Activated effector memory CD4-positive, alpha-beta T cell treated with anti-CD3 and anti-CD28 coated beads, Interleukin-2, amount 50 U/mL, for 16 hours (primary cell): ENCODE measurements around the gene HIC1.

Source experiments
- DNase-seq: peaks from one replicate; pipeline ENCODE4 v3.0.0-alpha.2; 2020

The HIC1 gene

DNA sequence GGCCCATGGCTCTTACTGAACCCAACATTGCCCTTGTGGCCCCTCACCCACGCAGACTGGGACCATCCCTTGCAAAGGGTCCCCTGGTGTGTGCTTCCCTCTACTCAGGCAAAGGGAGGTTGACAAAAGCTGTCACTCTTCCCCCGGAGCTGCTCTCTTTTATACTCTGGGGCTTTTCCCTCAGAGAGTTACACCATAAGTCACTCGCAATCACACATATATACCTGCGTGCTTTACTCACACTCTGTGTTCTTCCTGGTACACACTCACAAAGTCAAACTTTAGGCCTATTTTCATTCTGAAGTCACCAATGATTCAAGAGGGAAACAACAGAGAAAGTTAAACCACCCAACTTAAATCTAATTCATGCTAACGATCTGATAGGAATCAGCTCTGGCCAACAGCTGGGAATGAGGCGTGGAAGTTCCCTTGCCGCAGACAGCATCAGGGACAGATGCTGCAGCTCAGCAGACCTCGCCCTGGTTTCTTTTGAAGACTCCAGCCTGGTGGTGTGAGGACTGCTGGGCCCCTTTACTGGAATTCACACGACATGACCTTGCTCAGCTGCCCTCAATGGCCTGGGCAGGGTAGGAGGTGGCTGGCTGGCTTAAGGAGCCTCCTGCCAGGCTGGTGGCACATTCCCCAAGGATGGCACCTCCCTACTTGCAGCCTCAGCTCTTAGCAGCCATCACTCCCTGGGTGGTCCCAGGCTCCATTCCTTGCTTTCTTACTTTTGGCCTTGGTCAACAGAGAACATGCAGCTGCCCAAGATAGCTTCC is 27.3 kb downstream of the HIC1 start:
- no peak for DNase-seq

DNA sequence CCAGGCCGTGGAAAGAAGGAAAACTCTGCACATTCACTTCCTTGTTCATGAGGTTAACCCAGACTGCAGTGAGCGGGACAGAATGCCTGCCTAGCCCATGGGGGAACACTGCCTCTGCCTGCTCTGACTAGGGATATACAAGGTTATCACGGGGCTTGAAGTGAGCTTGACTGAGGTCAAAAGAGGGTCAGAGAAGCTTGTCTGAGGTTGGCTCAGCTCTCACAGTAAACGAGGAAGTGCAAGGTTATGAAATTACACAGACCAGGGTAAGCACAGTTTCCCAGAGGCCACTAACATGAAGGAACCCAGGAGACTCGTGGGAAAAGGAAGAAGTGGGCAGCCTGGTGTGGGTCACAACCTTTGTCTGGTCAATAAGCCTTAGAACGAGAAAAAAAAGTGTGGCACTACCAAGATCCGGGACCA is 28.7 kb downstream of the HIC1 start:
- DNase-seq, result no peak

DNA sequence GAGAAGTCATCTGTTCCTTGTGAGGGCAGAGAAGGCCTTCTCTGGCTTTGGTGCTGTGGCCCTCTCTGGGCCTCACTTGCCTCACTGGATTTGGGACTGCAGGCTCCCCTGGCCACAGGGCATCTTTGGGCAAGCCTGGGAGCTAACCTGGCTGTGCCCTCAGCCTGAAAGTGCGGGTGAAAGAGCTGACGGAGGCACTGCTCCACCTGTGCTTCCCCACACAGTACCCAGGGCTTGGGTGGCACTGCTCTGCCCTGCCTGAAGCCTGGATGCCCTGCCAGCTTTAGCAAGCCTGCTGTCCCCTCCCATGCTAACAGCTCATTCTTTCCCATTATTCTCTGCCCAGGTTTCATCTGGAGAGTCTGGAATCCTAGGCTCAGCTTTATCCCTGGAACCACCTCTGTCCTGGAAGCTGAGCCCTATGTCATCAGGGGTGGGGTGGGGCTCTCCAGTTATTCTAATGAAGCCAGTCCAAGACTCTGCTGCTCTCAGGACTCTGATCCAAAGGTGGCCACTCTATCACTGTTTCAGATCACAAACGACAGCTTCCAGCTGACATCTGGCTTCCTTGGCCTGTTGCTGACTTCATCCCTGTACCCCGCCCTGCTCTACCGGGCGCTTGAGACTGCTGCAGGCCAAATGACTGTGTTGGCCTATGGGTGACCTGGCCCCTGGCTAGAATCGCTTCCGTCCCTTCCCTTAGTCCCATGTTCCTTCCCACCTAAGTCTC is 29.3 kb downstream of the HIC1 start:
- no peak for DNase-seq

DNA sequence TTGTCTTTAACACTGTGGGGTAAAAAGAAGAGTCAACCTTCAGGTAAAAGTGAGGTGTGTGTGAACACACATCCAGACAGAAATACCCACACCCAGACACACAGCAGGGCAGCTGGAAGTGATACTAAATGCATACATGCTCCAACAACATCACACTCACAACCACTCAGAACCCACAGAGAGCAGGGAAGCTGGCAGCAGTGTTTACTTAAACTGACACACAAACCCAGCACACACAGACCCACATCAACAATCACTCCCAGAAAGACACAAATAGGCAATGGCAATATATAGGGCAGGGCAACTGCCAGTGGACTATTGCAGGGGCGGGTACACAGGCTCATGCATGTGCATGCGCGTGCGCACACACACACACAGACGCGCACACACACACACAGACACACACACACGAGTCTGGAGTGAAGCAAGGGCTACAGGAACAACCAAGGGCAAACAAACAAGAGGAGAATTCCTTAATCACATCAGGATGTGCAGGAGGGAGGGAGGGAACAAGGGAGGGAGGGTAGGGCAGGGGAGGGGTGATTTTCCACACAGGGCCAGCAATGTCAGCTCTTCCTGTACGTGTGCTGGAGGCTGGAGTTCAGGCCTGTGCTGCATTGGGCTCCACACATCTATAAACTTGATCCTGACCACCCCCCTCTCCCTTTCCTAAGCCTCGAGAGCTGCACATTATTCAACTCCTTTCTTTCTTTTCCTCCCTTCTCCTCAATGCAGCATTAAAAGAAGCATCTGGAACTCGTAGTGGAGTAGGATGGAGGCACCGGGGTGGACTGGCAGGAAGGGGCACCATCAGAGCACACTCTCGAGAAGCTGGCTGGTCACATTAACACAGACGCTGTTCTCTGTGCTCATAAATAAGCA is 30.1 kb downstream of the HIC1 start:
- DNase-seq, result no peak

DNA sequence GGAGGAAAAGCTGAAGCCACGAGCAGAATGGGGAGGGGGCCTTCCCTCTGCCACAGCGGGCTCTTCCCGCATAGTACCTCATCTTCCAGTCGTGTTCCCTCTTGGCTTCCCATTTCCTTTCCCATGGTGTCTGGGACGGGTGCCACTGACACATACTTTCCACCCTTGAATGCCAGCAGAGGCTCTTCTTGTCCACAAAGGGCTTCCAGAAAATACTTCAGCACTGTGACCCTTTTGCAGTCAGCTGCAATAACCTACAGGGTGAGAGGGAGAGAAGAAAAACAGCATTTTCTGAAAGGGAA is 30.7 kb downstream of the HIC1 start:
- no peak for DNase-seq

DNA sequence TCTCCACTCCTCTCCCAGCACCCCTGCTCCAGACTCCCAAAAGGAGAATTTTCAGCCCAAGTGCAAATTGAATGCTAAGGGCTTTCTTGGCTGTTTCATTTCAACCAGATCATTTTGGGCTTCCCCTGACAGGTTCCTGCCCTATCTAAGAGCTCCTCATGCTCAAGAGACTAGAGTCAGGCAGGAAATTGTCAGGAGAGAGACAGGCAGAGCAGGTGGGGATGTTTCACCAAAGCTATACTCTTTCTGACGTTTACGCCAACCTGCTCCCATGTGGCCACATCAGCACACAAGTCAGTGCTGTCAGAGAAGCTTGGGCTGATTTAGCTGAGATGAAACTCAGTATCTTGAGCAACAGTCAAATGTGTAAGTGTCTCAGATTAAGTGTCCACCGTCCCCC is 31.4 kb downstream of the HIC1 start:
- no peak for DNase-seq

DNA sequence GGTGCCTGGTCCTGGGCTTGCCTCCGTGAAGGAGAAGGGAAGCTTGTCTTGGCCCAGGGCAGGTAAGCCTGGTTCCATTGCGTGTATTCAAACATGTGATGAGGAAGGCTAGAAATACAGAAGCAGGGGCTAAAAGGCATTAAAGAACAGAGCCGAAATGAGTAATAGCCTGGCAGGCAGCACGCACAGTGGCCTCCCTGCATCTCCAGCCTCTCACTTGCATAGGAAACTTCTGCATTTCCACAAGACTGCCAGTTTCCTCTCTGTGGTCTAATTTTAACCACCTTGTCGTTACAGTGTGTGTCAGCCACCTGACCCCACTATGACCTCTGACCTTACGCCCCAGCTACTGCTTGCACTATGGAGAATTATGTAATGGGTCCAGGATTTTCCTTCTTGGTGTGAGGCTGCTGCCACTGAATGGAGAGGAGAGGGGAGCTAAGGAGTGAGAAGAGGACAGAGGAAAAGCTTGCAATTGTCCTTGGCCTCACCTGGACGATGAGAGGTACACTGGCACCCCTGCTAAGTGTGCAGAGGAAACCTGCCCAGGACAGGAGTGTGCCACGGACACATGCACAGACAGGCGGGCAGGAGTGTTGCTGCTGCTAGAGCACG is 32.8 kb downstream of the HIC1 start:
- DNase-seq, result peak; percentile 81

DNA sequence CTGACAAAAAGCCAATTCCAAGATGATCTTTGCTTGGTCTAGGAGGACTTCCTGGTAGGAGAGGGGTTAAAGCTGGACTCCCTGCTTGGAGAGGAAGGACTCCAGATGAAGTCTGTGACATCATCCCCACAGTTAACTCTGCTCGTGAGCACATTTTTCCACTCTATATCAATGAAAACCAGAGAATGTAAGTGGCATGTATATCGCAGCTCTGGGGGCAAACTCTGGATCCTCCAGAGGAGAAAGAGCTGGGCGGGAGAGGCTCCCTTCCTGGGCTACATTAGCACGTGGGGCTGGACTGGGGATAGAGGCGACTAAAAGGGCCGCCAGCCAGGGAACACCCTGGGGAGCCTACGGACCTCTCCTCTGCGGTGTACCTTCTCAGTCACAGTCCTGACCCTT is 34.1 kb downstream of the HIC1 start:
- no peak for DNase-seq

DNA sequence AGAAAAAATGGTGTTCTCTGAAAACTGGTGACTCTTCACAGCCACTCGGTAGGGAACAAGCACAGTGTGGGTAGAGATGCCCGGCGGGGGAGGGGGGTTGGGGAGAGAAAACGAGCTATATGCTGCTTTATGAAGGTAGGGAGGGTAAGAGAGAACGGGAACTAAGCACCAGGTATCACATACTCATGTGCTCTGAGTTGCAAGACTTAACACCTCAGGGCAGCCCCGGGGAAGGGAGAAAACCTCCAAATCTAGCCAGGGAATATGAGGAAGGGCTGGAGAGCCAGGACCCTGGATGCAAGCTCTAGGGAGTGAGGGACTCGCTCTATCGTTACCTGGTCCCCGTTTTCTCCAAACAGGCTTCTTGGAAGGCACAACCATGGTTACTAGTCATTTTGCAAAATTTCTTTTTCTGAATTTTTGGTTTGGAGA is 35.3 kb downstream of the HIC1 start:
- no peak for DNase-seq

DNA sequence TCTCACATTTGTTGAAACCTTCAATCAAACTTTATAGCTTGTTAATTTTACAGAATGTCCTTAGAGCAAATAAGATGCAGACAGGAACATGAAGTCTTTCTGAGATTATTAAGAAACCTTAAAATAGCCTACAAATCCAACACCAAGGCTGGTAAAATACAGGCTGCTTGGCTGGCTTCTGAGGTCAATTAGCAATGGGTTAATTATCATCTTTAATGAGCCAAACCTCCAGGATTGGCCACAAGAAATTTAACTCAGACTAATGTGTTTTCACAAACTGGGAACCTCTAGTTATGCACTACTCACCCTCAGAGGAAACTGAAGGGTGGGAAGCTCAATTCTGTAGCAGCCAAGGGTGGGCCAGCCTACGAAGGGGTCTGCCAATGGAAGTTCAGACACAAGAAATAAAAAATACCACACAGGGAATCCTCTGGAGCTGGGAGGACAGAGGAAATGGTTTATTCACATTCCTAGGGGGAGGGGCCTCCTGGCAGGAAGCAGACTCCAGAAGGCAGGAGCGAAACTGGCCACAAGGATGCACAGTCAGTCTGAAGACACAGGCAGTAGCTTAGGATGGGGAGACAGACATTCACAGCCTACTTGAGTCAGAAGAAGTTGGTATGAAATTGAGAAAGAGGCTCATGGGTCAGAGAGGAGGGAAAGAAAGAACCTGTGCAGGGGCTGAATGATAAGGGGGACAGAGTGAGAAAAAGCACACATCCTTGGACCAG is 36.1 kb downstream of the HIC1 start:
- DNase-seq, result no peak

DNA sequence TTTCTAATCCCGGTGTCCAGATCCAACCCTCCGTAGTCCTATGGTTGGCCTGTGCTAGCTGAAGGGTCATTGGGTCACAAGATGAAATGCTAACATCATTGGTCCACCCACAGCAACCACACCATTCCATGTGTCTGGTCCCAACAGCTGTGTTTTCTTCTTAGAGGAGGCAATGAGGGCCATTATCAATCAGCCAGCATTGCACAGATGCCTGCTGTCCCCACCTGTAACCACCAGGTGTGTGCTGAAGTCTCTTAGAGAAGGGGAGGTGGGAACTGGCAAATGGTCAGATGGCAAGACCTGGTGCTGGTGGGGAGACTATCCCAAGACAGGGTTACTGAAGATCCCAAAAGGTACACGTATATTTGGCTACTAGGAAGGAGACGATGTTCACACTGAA is 37.4 kb downstream of the HIC1 start:
- no peak for DNase-seq

DNA sequence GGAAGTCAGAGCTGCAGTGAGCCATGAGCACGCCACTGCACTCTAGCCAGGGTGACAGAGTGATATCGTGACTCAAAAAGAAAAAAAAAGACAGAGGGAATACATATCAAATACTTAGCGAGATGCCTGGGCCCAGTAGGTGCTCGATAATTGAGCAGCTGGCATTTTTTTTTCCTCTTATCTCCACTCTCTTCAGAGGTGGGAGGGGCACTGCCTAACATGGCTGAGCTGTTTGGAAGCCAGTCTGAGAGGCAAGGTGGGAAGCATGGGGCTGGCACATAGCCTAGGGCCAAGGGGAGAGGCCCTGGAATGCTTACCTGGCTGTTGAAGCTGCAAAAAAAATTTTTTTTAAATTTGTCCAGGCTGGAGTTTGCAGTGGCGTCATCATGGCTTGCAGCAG is 38.4 kb downstream of the HIC1 start:
- DNase-seq, result no peak

DNA sequence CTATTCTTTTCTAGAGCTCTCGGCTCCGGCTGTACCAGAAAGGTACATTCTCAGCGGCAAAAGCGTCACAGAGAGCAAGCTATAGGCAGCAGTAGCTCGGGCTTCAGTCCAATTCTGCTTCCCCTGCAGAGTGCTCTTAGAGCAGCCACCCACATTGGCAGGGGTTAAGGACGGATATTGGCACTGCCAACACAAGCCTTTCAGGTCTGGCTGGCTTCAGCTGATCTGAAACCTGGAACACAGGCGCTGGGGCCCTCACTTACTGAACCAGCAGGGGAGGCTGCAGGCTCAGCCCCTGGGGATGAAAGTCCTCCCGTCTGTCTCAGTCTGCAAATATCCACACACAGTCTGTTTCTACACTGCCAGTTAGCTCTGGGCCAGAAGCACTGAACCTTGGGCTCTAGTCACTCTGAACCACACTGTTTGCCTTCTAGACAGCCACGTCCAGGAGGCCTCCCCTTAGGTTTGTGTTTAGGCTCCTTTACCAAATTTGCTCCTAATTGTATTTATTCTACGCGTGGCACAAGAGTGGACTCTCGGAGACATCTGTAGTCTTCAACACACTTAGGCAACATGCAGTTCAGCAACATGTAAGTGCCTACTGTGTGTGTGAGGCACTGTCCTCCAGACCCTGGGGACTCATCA is 40.1 kb downstream of the HIC1 start:
- no peak for DNase-seq

DNA sequence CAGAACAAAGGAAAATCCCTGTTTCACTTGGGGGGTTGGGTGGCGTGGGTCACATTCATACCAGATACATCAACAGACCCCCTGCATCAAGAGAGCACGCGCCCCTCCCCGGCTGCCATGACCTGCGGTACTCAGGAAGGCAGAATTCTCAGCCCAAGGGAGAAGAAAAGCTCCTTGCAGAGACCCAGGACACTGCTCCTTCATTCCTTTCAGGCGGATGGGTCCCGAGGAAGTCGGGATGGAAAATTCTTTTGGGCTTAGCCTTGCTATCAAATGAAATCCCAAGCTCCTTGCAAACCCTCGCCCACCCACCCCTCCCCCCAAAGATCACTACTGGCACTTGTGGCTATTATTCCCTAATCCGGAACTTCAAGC is 40.6 kb downstream of the HIC1 start:
- no peak for DNase-seq

DNA sequence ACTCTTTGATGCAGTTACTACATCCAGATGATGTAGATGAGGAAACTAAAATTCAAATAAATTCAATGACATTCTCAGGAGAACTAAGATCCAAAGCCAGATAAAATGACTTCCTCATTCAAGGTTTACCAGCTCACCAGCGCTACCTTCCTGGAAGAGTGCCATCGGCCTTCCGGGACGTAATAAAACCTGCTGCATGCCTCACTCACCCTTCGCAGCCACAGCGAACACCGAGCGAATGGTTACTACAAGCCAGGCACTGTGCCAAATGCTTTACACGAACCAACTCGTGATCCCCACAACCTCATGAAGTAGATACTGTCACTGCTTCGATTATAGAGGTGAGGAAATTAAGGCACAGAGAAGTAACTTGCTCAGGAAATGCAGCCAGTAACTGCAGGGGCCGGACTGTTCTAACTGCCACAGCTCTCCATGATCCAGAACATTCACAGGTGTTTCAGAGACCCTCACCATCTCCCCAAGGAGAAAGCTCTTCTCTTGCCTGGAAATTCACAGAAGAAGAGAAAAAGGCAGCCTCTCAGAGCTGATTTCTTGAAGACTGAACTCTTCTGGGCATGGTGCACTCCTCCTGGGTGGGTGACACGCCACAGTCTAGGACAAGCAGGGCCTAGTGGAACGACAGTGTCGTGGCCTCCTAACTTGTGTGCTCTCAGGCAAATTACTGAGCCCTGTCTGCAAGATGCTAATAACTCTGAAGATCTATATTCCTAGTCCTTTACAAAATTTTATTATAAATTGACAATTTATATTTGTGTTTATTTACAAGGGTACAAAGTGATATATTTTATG is 46.8 kb downstream of the HIC1 start:
- DNase-seq, result peak; percentile 67

DNA sequence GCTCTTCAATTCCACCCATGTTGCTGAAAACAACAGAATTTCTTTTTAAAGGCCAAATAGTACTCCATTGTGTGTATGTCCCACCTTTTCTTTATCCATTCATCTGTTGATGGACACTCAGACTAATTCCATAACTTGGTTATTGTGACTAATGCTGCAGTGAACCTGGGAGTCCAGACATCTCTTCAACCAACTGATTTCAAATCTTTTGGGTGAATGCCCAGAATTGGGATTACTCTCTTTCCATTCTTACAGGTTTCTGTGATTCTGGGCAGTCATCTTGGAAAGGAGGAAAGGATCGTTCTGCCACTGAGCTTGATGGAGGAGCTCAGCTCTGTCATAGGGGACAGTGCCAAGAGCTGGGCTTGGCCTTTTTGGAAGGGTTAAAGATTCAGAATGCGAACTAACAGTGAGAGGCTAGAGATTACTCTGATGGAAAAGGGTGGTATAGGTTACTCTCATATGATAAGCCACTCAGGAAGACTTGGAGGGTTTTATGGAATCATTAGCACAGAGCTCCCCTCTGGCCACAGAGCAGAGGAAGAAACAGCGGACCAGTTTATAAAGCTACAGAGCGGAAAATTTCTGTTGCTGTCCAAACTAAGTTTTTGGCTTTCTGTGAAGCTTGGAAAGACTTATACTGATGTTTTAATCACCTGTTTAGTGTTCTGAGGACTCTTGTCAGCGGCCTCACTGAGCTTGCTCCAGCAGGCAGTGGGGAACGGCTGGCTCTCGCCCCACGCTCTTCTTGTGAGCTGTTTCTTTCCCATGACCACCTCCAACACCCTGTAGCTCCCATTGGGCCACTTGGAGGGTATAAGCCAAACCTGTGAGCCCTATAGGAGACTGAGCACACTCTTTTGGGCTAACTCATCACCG is 48.3 kb downstream of the HIC1 start:
- DNase-seq, result peak; percentile 5

DNA sequence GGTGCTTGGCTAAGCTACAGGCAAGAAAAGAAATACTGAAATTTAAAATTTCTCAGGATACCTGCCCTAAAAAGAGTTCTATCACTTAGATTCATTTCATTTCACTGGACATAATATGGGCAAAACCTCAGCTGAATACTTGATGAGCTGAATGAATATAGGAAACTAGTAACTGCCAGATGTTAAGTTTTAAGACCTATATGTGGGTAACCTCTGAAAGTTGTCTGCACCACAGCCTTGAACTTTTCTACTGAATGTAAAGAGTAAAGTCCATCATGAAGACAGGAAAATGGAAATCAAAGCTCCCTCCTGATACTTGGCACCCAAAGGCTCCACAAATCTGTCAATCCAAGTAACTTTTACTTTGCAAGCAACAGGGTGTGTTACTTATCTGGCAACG is 50.8 kb downstream of the HIC1 start:
- no peak for DNase-seq

DNA sequence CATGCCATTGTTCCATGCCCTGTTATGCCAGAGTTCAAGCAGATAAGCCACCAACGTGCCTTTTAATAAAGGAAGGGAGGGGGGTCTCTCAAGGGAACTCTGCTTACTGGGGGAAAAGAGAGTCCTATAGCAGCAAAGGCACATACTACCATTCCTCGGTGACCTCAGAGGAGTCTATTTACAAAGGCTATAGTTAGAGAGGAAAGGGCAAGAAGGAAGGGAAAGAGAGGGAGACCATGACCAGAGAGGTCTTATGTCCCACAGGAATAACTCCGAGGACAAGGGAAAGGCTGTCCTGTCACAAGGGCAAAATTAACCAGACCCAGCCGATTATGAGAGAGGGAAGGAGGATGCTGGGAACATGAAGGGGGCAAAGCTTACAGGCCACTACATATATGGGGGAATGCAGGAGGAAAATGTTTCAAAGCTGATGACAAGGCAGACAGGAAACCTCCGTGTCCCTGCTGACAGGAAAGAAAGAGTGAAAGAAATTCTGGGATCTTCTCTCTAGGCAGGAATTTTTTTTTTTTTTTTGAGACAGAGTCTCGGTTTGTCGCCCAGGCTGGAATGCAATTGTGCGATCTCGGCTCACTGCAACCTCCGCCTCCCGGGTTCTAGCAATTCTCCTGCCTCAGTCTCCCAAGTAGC is 51.5 kb downstream of the HIC1 start:
- DNase-seq, result peak; percentile 6

DNA sequence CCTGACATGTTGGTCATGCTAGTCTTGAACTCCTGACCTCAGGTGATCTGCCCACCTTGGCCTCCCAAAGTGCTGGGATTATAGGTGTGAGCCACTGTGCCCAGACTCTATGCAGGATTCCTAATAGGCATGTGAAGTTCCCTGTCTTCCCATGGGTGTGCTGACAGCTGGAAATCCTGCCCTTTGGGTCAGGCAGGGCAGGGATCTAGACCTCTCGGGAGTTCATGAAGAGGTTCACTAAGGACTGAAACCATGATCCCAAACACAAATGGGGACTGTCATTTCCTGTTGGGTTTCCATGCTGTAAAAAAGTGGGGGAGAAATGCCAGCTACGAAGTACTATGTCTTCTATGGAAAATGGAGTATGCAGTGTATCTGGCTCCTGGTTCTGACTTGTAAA is 52.1 kb downstream of the HIC1 start:
- DNase-seq, result peak; percentile 12

DNA sequence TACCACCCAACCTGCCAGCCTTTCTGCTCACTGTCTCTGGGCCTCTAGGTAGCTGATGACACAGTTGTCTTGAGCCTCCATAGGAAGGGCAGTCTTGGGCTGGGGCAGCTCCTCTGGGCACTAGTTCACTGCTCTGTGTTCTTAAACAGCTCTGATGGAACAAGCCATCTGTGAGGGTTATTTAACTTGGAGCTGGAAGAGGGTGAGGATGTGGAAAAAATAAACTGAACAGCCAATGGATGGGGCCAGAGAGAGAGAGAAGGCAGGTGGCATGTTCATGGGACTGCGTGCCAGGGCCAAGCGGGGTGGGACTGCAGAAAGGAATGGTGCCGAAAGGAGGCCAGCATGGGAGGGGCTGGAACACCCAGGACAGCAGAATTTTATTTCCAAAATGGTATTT is 52.6 kb downstream of the HIC1 start:
- peak; percentile 37 for DNase-seq
